Neural cell (in vitro differentiated cells): ENCODE data around the gene TCP10L. TPM values are rescaled to one million over a fixed set of nuclear protein-coding genes. Genes with fewer than 3 reads are reported as not detected.

Experiments used
- H2AFZ ChIP-seq: fragments of 200-600, 300-800 bp; sonication (generic), shearing (Covaris generic); 2 replicates; pipeline ENCODE4 v1.6.0; 2014; ENCODE audit warnings: low read depth, mild to moderate bottlenecking, antibody characterized with exemption, low read length, moderate library complexity
- H3F3A ChIP-seq: fragments of 200-600 bp; shearing (Covaris generic); 2 replicates; pipeline ENCODE4 v1.6.1; 2016; ENCODE audit warnings: mild to moderate bottlenecking, moderate library complexity, mixed read lengths, antibody characterized with exemption, low read length; ENCODE audit not compliant: insufficient read depth, poor library complexity, severe bottlenecking
- H3K27ac ChIP-seq: fragments of 200-600, 300-800 bp; sonication (generic), shearing (Covaris generic); 2 replicates; pipeline ENCODE4 v1.5.1; 2014; ENCODE audit warnings: mild to moderate bottlenecking, low read length, moderate library complexity
- H3K27me3 ChIP-seq: fragments of 300-800, 200-600 bp; sonication (generic), shearing (Covaris generic); 2 replicates; pipeline ENCODE4 v1.6.0; 2014; ENCODE audit warnings: mild to moderate bottlenecking, low read depth, low read length, moderate library complexity; ENCODE audit not compliant: insufficient read depth
- H3K36me3 ChIP-seq: fragments of 300-800, 200-600 bp; sonication (generic), shearing (Covaris generic); 2 replicates; pipeline ENCODE4 v1.5.1; 2014; ENCODE audit warnings: mild to moderate bottlenecking, antibody characterized with exemption, low read length, moderate library complexity; ENCODE audit not compliant: insufficient read depth
- H3K4me2 ChIP-seq: fragments of 300-800, 200-600 bp; sonication (generic), shearing (Covaris generic); 2 replicates; pipeline ENCODE4 v1.6.0; 2014; ENCODE audit warnings: mild to moderate bottlenecking, low read length
- H3K4me3 ChIP-seq: fragments of 300-800, 200-600 bp; sonication (generic), shearing (Covaris generic); 2 replicates; pipeline ENCODE4 v1.5.1; 2014; ENCODE audit warnings: mild to moderate bottlenecking, low read length, moderate library complexity
- H3K79me2 ChIP-seq: fragments of 200-600 bp; shearing (Covaris generic); replicated peaks from 2 replicates; pipeline ENCODE4 v1.6.0; 2014; ENCODE audit warnings: mild to moderate bottlenecking, low read length, moderate library complexity; ENCODE audit not compliant: insufficient read depth
- H3K9ac ChIP-seq: fragments of 300-800, 200-600 bp; sonication (generic), shearing (Covaris generic); 2 replicates; pipeline ENCODE4 v1.6.1; 2016; ENCODE audit warnings: mild to moderate bottlenecking, low read length, mixed read lengths
- H3K9me2 ChIP-seq: fragments of 200-600 bp; shearing (Covaris generic); 2 replicates; pipeline ENCODE4 v1.6.1; 2016; ENCODE audit warnings: mild to moderate bottlenecking, low read length, mixed read lengths; ENCODE audit not compliant: insufficient read depth
- H3K9me3 ChIP-seq: fragments of 200-600, 300-800 bp; sonication (generic), shearing (Covaris generic); 2 replicates; pipeline ENCODE4 v1.6.1; 2016; ENCODE audit warnings: mild to moderate bottlenecking, mixed run types, low read length, moderate library complexity, mixed read lengths
- H4K20me1 ChIP-seq: fragments of 200-600 bp; shearing (Covaris generic); 2 replicates; pipeline ENCODE4 v1.6.1; 2016; ENCODE audit warnings: mild to moderate bottlenecking, mixed run types; ENCODE audit not compliant: insufficient read depth
- EP300 ChIP-seq: fragments of 450-650 bp; conservative IDR thresholded peaks from 2 replicates; pipeline ENCODE4 v1.6.1; 2014; ENCODE audit warnings: antibody characterized with exemption, mild to moderate bottlenecking, moderate library complexity; ENCODE audit not compliant: poor library complexity, severe bottlenecking
- EZH2 ChIP-seq: fragments of 200-600, 300-800 bp; shearing (Covaris generic), sonication (generic); IDR thresholded peaks from 2 replicates; pipeline ENCODE4 v1.6.1; 2014; ENCODE audit warnings: antibody characterized with exemption, low read length, borderline replicate concordance, mild to moderate bottlenecking; ENCODE audit not compliant: insufficient read depth, poor library complexity, severe bottlenecking
- POLR2AphosphoS5 ChIP-seq: IDR thresholded peaks from 2 replicates; pipeline ENCODE4 v1.6.1; 2012
- TAF1 ChIP-seq: IDR thresholded peaks from 2 replicates; pipeline ENCODE4 v1.6.1; 2012; ENCODE audit warnings: low read depth
- polyA plus RNA-seq: library from polyadenylated mRNA; depleted of rRNA; stranded (reverse); fragments of >200 nt; gene quantifications from 2 replicates; pipeline ENCODE4 v1.2.3, GENCODE V29; 2014
- TF ChIP-seq, protein P1 (sequence below): fragments of 450-650 bp; IDR thresholded peaks from 2 replicates; pipeline ENCODE4 v1.5.1; 2014; ENCODE audit warnings: antibody characterized with exemption, mild to moderate bottlenecking, moderate library complexity; ENCODE audit not compliant: poor library complexity, severe bottlenecking
- TF ChIP-seq, protein P2 (sequence below): IDR thresholded peaks from 2 replicates; pipeline ENCODE4 v1.6.1; 2012; ENCODE audit warnings: borderline replicate concordance

The TCP10L gene
- polyA plus RNA-seq, 1 donor from 2014 or later: 1.7 TPM

DNA sequence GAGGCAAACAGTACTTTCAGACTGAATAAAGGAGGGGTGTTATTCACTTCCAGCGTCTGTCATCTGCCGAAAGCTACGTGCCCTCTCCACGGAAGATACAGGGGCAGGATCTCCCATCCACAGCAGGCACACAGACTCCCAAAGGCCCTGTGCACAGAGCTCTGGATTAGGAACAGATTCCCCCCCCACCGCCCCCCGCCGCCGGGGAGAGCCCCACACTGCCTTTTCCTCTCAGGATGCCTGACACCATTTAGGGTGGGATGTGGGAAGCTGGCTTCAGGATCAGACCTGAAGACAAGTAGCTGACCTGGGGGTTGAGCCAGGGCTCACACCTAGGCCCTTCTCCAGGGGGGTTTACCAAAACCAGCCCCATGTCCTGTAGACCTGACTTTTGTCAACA lies 8.4 kb upstream of the TCP10L start:
- H3K27ac ChIP-seq: no peak overlapping the region
- no peak overlapping the region for H3K4me3 ChIP-seq
- no peak overlapping the region for H3K9ac ChIP-seq
- no peak overlapping the region for H3K4me2 ChIP-seq
- no peaks in the 10 kb centered on the region for H3K9me3 ChIP-seq
- no peaks in the 10 kb centered on the region for H4K20me1 ChIP-seq
- H3K79me2 ChIP-seq: no peaks in the 10 kb centered on the region
- no peaks in the 10 kb centered on the region for H3K27me3 ChIP-seq
- no peaks in the 10 kb centered on the region for H3F3A ChIP-seq
- no peaks in the 10 kb centered on the region for H3K36me3 ChIP-seq
- TF ChIP-seq, protein P1, sequence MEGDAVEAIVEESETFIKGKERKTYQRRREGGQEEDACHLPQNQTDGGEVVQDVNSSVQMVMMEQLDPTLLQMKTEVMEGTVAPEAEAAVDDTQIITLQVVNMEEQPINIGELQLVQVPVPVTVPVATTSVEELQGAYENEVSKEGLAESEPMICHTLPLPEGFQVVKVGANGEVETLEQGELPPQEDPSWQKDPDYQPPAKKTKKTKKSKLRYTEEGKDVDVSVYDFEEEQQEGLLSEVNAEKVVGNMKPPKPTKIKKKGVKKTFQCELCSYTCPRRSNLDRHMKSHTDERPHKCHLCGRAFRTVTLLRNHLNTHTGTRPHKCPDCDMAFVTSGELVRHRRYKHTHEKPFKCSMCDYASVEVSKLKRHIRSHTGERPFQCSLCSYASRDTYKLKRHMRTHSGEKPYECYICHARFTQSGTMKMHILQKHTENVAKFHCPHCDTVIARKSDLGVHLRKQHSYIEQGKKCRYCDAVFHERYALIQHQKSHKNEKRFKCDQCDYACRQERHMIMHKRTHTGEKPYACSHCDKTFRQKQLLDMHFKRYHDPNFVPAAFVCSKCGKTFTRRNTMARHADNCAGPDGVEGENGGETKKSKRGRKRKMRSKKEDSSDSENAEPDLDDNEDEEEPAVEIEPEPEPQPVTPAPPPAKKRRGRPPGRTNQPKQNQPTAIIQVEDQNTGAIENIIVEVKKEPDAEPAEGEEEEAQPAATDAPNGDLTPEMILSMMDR: no peak
- TF ChIP-seq, protein P2, sequence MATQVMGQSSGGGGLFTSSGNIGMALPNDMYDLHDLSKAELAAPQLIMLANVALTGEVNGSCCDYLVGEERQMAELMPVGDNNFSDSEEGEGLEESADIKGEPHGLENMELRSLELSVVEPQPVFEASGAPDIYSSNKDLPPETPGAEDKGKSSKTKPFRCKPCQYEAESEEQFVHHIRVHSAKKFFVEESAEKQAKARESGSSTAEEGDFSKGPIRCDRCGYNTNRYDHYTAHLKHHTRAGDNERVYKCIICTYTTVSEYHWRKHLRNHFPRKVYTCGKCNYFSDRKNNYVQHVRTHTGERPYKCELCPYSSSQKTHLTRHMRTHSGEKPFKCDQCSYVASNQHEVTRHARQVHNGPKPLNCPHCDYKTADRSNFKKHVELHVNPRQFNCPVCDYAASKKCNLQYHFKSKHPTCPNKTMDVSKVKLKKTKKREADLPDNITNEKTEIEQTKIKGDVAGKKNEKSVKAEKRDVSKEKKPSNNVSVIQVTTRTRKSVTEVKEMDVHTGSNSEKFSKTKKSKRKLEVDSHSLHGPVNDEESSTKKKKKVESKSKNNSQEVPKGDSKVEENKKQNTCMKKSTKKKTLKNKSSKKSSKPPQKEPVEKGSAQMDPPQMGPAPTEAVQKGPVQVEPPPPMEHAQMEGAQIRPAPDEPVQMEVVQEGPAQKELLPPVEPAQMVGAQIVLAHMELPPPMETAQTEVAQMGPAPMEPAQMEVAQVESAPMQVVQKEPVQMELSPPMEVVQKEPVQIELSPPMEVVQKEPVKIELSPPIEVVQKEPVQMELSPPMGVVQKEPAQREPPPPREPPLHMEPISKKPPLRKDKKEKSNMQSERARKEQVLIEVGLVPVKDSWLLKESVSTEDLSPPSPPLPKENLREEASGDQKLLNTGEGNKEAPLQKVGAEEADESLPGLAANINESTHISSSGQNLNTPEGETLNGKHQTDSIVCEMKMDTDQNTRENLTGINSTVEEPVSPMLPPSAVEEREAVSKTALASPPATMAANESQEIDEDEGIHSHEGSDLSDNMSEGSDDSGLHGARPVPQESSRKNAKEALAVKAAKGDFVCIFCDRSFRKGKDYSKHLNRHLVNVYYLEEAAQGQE: no peak
- no peak for TF ChIP-seq EP300
- TF ChIP-seq POLR2AphosphoS5: no peak
- no peaks in the 10 kb centered on the region for H3K9me2 ChIP-seq
- no peak overlapping the region for H2AFZ ChIP-seq

DNA sequence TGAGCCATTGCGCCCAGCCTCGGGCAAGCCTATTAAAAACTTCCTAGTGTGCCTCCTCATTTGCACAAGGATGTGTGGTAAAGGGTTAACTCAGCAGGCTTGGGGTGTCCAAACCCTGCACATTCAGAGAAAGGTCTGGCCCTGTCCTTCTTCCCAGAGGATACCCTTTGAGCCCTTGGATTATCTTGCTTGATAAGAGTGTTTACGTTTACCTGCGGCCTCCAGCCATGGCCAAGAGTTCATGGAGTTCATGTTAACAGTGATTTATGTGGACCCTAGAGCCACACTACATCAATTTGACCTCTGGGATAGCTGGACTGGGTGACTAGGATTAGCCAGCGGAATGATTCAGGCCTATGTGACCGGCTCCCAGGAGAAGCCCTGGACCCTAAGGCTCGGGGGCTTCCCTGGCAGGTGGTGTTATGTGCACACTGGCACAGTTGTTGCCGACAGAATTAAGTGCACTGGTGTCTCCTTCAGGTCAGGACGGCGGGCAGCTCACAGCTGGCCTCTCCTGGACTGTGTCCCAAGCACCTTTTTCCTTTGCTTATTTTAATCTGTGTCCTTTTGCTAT lies 7.7 kb upstream of the TCP10L start:
- TF ChIP-seq, protein P2: no peak
- TF ChIP-seq POLR2AphosphoS5: no peak
- no peak for TF ChIP-seq EP300
- no peak for TF ChIP-seq TAF1
- no peak for TF ChIP-seq EZH2
- Histone ChIP-seq H3K27me3 (no peaks in the 10 kb centered on the region), H3K9me3 (no peaks in the 10 kb centered on the region), H3K9me2 (no peaks in the 10 kb centered on the region), H2AFZ (no peak overlapping the region), H3K27ac (no peak overlapping the region), H3K36me3 (no peaks in the 10 kb centered on the region), H4K20me1 (no peaks in the 10 kb centered on the region), H3K4me3 (no peak overlapping the region), H3K4me2 (no peak overlapping the region), H3F3A (no peaks in the 10 kb centered on the region), H3K79me2 (no peaks in the 10 kb centered on the region), H3K9ac (no peak overlapping the region)
